Upper lobe of left lung (tissue), 6 donors: ENCODE data around the gene ZNF777. TPM values are rescaled to one million over a fixed set of nuclear protein-coding genes. Genes with fewer than 3 reads are reported as not detected.
"Not testable (repeated sequence)": the region's sequence is repeated elsewhere in the genome, so short reads cannot be mapped to it uniquely, and the experiment has no call there.

Source experiments
- ATAC-seq, 2 donors: fragments of 200-7000 bp; cut with Tn5 transposase; one replicate each; pipeline ENCODE4 v1.9.1; 2022; ENCODE audit warnings: mild to moderate bottlenecking in 2 of 2, moderate library complexity in 2 of 2; ENCODE audit not compliant: low FRiP score in 2 of 2
- DNase-seq, 2 donors: peaks; one replicate each; pipeline ENCODE4 v3.0.0-alpha.2; 2019 to 2020
- H3K27ac ChIP-seq, 4 donors: fragments of 200-600 bp; sonication (generic); one replicate each; pipeline ENCODE4 v1.5.1; 2016 to 2019
- H3K27me3 ChIP-seq, 4 donors: fragments of 200-600 bp; sonication (generic); one replicate each; pipeline ENCODE4 v1.5.1; 2017 to 2019
- H3K36me3 ChIP-seq, 4 donors: fragments of 200-600 bp; sonication (generic); one replicate each; pipeline ENCODE4 v1.5.1; 2016 to 2019
- H3K4me1 ChIP-seq, 4 donors: fragments of 200-600 bp; sonication (generic); one replicate each; pipeline ENCODE4 v1.5.1; 2018 to 2019
- H3K4me3 ChIP-seq, 4 donors: fragments of 200-600 bp; sonication (generic); one replicate each; pipeline ENCODE4 v1.5.1; 2017 to 2019; ENCODE audit warnings: mild to moderate bottlenecking in 2 of 4, moderate library complexity in 1 of 4
- H3K9me3 ChIP-seq, 4 donors: fragments of 200-600 bp; sonication (generic); one replicate each; pipeline ENCODE4 v1.5.1; 2018 to 2019
- CTCF ChIP-seq, 6 experiments: fragments of 450-650 bp in 4 of 6; fragments of 200-600 bp in 2 of 6; sonication (generic) in 2 of 6; IDR thresholded peaks; one replicate each; pipeline ENCODE4 v1.5.1; 2016 to 2019; ENCODE audit warnings: antibody characterized with exemption in 6 of 6
- EP300 ChIP-seq, 4 donors: sonication (generic); formaldehyde crosslinking; IDR thresholded peaks; one replicate each; pipeline ENCODE4 v1.5.1; 2017; ENCODE audit warnings: antibody characterized with exemption in 4 of 4, control low read depth in 2 of 4
- POLR2A ChIP-seq, 4 donors: fragments of 450-650 bp; IDR thresholded peaks; one replicate each; pipeline ENCODE4 v1.5.1; 2016 to 2017; ENCODE audit warnings: antibody characterized with exemption in 4 of 4, mild to moderate bottlenecking in 2 of 4
- POLR2AphosphoS5 ChIP-seq, 2 donors: sonication (generic); formaldehyde crosslinking; IDR thresholded peaks; one replicate each; pipeline ENCODE4 v1.5.1; 2017; ENCODE audit warnings: antibody characterized with exemption in 2 of 2
- WGBS, 2 donors: methylation state at CpG; one replicate each; pipeline ENCODE4 v1.1.5; 2017 to 2018; 5-methylcytosine and 5-hydroxymethylcytosine counted together
- total RNA-seq, 6 donors: library from RNA; depleted of rRNA in 4 of 6; stranded (reverse); fragments of >200 nt in 4 of 6; gene quantifications; one replicate each; pipeline versions ENCODE4 v1.1.0 to v1.2.1, GENCODE V29; 2016 to 2021
- donor health status: DM: no; HTN: no; CAD: no; lungs with moderate emphysema.
- donor health status: DM: no; HTN: yes; CAD: no; lungs with severe emphysema.

ZNF777 gene
- total RNA-seq, 6 donors from 2014 or later, result 9.3 to 16.0 (median 10.8) TPM

DNA sequence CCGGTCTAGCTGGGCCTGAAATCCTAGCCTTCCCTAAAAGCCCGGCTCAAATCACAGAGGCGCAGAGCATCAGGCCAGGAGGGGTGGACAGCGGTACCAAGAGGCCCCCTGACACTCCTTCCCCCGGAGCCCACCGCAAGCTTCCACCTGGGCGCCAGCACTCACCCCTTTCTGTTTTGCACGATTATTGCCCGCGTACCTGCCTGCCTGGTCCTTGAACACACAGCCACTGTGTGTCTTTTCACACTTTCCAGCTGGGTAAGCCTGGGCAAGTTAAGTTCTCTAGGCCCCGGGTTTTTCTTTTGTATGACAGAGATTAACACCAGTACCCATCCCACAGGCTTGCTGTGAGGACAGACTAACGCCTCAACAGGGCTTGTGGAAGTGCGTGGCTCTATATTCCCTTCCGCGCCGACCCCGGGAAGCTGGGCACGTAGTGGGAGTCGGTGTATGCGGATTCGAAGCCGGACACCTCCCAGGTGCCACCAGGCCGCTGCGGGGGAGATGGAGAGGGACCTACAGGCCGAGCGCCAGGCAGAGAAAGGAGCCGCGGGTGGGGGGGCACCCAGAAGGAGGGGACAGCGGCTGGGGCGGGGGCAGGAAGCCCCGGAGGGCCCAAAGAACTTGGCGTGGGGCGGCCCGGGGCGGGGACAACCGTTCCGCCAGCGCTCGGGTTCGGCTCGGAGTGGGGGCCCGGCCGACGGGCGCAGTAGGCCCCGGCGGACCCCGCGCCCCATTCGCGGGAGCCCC is 36.0 kb upstream of the ZNF777 start:
- DNase-seq (peak; percentile 58 to 92), ATAC-seq (peak; percentile 8 to 63)
- H3K4me3 ChIP-seq, result peak overlapping the region; percentile 64 to 92 (median 77)
- TF ChIP-seq EP300 (IDR thresholded peaks at IDR 0.05), result no peak
- TF ChIP-seq POLR2AphosphoS5 (IDR thresholded peaks at IDR 0.05), result no peak
- no peak for TF ChIP-seq POLR2A (IDR thresholded peaks at IDR 0.05)
- TF ChIP-seq CTCF (IDR thresholded peaks at IDR 0.05), result no peak
- H3K36me3 ChIP-seq, result peaks cover 22 to 26% (median 23%) of the 10 kb centered on the region in 4 donors
- 8 to 9% methylated on average over 20 to 24 of the region's 51 CpGs for WGBS, 2 donors
- no peaks in the 10 kb centered on the region for H3K27me3 ChIP-seq
- no peaks in the 10 kb centered on the region for H3K9me3 ChIP-seq
- H3K4me1 ChIP-seq, result peaks cover 17 to 30% (median 22%) of the 10 kb centered on the region in 4 donors
- H3K27ac ChIP-seq, result peak overlapping the region; percentile 86 to 97 (median 89)

- TF ChIP-seq EP300 (IDR thresholded peaks at IDR 0.05), result no peak
- TF ChIP-seq POLR2A (IDR thresholded peaks at IDR 0.05), result no peak
- no peak for TF ChIP-seq CTCF (IDR thresholded peaks at IDR 0.05)
- no peak for TF ChIP-seq POLR2AphosphoS5 (IDR thresholded peaks at IDR 0.05)
- peak overlapping the region; percentile 57 to 97 (median 89) for H3K27ac ChIP-seq
- DNase-seq (peak in 1 of 2 donors; percentile 59), ATAC-seq (peak in 1 of 2 donors; percentile 42)
- H3K27me3 ChIP-seq, result no peaks in the 10 kb centered on the region
- H3K36me3 ChIP-seq, result peaks cover 30 to 34% (median 31%) of the 10 kb centered on the region in 4 donors
- H3K4me3 ChIP-seq, result peak overlapping the region; percentile 64 to 92 (median 77)
- WGBS, 2 donors, result 37 to 45% methylated on average over 13 of the region's 13 CpGs
- H3K9me3 ChIP-seq, result no peaks in the 10 kb centered on the region
- peaks cover 17 to 30% (median 22%) of the 10 kb centered on the region in 4 donors for H3K4me1 ChIP-seq
Measured at GRCh38 chr7:149495785-149496641, 35.2 kb upstream of the ZNF777 start.

DNA sequence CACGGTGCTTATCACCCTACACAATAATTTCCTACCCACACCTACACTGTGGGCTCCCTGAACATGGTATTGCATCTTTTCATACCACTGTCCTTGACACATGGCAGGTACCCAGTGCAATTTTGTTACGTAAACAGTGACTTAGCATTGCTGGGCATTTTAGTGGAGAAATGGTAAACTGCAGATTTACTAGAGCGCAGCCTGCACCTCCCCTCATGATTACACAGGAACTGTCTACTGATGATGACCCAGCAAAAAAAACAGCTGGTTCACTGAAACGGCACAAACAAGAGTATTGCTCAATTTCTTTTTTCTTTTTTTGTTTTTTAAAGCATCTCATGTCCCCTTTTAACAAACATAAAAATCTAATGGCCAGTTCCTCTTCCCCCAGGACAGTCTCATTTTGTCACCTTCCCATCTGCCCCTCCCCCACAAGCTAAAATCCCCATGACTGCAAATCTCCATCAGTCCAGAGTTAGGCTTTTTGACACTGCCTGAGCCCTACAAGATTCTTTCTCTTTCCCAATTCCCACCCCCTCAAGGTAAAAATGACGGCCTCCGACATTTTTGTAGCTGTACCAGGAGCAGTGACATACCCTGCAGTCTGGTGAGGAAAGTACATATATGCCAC is 34.0 kb upstream of the ZNF777 start:
- ATAC-seq (no peak), DNase-seq (no peak)
- Histone ChIP-seq H3K9me3 (no peaks in the 10 kb centered on the region), H3K4me3 (peak overlapping the region in 1 of 4 donors; percentile 4), H3K36me3 (peaks cover 35 to 45% (median 42%) of the 10 kb centered on the region in 4 donors), H3K4me1 (peaks cover 17 to 30% (median 22%) of the 10 kb centered on the region in 4 donors), H3K27me3 (no peaks in the 10 kb centered on the region), H3K27ac (peak overlapping the region; percentile 28 to 97 (median 66))
- WGBS, 2 donors, result 59 to 64% methylated on average over 5 to 6 of the region's 6 CpGs
- TF ChIP-seq POLR2A (IDR thresholded peaks at IDR 0.05), result peak in 1 of 4 donors; percentile 19
- TF ChIP-seq EP300 (IDR thresholded peaks at IDR 0.05), result peak in 1 of 4 donors; percentile 3
- peak in 1 of 2 donors; percentile 40 for TF ChIP-seq POLR2AphosphoS5 (IDR thresholded peaks at IDR 0.05)
- TF ChIP-seq CTCF (IDR thresholded peaks at IDR 0.05), result peak in 1 of 6 experiments; percentile 20

- H3K27me3 ChIP-seq, DNase-seq, H3K4me3 ChIP-seq, H3K9me3 ChIP-seq, ATAC-seq: not testable (repeated sequence)
- Histone ChIP-seq H3K4me1 (peaks cover 17 to 30% (median 22%) of the 10 kb centered on the region in 4 donors), H3K27ac (peak overlapping the region in 1 of 4 donors; percentile 0), H3K36me3 (peaks cover 35 to 52% (median 46%) of the 10 kb centered on the region in 4 donors)
- WGBS, 2 donors, result 86 to 92% methylated on average over 18 to 19 of the region's 20 CpGs
Measured at GRCh38 chr7:149493975-149494374, 33.1 kb upstream of the ZNF777 start.
